ENCODE results near the gene PDE8B. TPM values are rescaled to one million over a fixed set of nuclear protein-coding genes. Genes with fewer than 3 reads are reported as not detected.

PDE8B gene
- total RNA-seq, 1 experiment from 2014 or later, result 1.8 TPM

DNA sequence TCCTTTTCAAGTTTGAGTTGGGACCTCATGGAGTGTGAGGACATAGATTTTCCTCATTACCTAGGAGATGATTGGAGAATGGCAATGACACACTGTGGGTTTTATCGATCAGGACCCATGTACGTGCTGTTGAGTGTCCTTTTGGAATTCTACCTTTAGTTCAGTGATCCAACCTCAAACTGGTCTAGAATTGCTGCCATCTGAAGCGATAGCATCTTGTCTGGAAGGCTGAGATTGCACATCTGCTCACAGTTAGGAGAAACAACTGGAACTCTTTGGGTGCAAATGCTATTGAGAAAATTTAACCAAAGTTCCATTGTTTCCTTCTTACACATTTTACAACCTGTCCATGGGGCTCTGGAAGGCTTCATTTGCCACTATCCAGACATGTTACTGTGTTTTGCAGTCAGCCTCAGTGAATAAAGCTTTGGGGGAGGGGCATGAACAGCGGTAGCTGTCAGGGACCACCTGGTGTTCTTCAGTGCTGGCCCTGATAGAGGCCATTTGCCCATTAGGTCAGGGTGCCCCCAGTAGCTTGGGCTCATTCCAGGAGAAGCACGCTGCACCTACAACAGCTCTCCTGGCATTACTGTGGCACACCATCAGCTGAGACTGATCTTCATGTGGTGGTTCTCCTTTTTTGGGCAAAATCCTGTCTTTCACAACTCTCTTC lies 123.1 kb downstream of the PDE8B start:
- BruUV-seq (replicated peaks), result no TSS peak
- POLR2A ChIA-PET (ENCODE audit: unreplicated experiment), result no interaction called here
- H3K9me2 ChIP-seq (ENCODE audit: insufficient read depth), result no peaks in the 10 kb centered on the region
- no peaks in the 10 kb centered on the region for H3K79me2 ChIP-seq (ENCODE audit: low read depth)
- TF ChIP-seq, protein P1, sequence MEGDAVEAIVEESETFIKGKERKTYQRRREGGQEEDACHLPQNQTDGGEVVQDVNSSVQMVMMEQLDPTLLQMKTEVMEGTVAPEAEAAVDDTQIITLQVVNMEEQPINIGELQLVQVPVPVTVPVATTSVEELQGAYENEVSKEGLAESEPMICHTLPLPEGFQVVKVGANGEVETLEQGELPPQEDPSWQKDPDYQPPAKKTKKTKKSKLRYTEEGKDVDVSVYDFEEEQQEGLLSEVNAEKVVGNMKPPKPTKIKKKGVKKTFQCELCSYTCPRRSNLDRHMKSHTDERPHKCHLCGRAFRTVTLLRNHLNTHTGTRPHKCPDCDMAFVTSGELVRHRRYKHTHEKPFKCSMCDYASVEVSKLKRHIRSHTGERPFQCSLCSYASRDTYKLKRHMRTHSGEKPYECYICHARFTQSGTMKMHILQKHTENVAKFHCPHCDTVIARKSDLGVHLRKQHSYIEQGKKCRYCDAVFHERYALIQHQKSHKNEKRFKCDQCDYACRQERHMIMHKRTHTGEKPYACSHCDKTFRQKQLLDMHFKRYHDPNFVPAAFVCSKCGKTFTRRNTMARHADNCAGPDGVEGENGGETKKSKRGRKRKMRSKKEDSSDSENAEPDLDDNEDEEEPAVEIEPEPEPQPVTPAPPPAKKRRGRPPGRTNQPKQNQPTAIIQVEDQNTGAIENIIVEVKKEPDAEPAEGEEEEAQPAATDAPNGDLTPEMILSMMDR (conservative IDR thresholded peaks at IDR 0.05), result no peak
- no peak for TF ChIP-seq EZH2 (IDR thresholded peaks at IDR 0.05; ENCODE audit: low read depth)
- H3K36me3 ChIP-seq (ENCODE audit: low read depth), result no peaks in the 10 kb centered on the region
- H3K27me3 ChIP-seq (ENCODE audit: insufficient read depth, low read depth), result no peaks in the 10 kb centered on the region
- H4K20me1 ChIP-seq (ENCODE audit: insufficient read depth), result no peaks in the 10 kb centered on the region
- no peaks in the 10 kb centered on the region for H3K4me1 ChIP-seq (replicated peaks; ENCODE audit: insufficient read depth)
- no peaks in the 10 kb centered on the region for H3K9me3 ChIP-seq (ENCODE audit: insufficient read depth, low read depth)
- no peak overlapping the region for H3K27ac ChIP-seq
- intact Hi-C loops (cut with micrococcal nuclease; ENCODE audit: unreplicated experiment), result no loop called here
- no peaks in the 10 kb centered on the region for H3F3A ChIP-seq (ENCODE audit: insufficient read depth, low read depth)
- CTCF ChIA-PET, result no interaction called here
- DNase-seq, result no peak
- H2AFZ ChIP-seq, result no peak overlapping the region
- no peak overlapping the region for H3K4me3 ChIP-seq
- no peak overlapping the region for H3K4me2 ChIP-seq

DNA sequence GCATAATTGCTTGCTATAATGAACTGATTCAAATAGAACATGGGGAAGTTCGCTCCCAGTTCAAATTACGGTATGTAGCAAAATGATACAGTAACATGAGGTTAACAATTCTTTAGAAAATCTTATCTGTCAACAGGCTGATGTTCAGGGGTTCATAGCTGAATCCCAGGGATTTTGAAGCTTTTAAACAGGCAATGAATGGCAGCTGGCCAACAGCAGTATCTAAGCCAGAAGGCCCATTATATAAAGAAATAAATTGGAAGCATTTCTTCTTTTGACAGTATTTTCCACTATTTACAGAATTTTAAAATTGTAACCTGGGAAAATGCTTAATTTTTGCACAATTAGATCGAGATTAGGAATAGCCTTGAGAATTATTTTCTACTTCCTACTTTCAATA lies 126.8 kb downstream of the PDE8B start:
- no peak overlapping the region for H3K4me3 ChIP-seq
- H2AFZ ChIP-seq, result no peak overlapping the region
- ChIA-PET CTCF (no interaction called here), POLR2A (ENCODE audit: unreplicated experiment) (no interaction called here)
- H3K79me2 ChIP-seq (ENCODE audit: low read depth), result no peaks in the 10 kb centered on the region
- no peaks in the 10 kb centered on the region for H3K36me3 ChIP-seq (ENCODE audit: low read depth)
- H3K9me2 ChIP-seq (ENCODE audit: insufficient read depth), result no peaks in the 10 kb centered on the region
- H3K4me1 ChIP-seq (replicated peaks; ENCODE audit: insufficient read depth), result no peaks in the 10 kb centered on the region
- H3K27ac ChIP-seq, result no peak overlapping the region
- no peak for DNase-seq
- H3K27me3 ChIP-seq (ENCODE audit: insufficient read depth, low read depth), result no peaks in the 10 kb centered on the region
- TF ChIP-seq EZH2 (IDR thresholded peaks at IDR 0.05; ENCODE audit: low read depth), result no peak
- TF ChIP-seq, protein P1 (conservative IDR thresholded peaks at IDR 0.05), result no peak
- no peaks in the 10 kb centered on the region for H3K9me3 ChIP-seq (ENCODE audit: insufficient read depth, low read depth)
- intact Hi-C loops (cut with micrococcal nuclease; ENCODE audit: unreplicated experiment), result no loop called here
- no peaks in the 10 kb centered on the region for H4K20me1 ChIP-seq (ENCODE audit: insufficient read depth)
- no TSS peak for BruUV-seq (replicated peaks)
- H3F3A ChIP-seq (ENCODE audit: insufficient read depth, low read depth), result no peaks in the 10 kb centered on the region
- H3K4me2 ChIP-seq, result no peak overlapping the region

DNA sequence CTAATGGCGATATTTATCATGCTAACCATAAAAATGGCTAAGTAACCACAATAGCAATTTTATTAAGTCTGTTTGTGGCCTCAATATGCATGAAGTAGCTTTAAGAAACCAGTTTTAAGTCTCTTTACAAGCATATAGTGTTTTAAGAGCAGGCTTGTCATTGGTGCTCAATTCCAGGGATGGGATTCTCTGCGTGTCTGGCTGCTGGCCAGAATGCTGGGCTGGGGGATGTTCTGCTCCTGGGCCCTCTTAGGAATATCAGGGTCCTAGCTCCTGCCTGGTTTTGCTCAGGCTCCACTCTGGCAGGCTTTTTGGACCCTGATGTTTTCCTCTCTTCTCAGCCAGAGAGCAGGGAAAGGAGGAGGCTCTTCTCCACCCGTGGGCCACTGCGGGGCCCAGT lies 127.2 kb downstream of the PDE8B start:
- no peak overlapping the region for H2AFZ ChIP-seq
- TF ChIP-seq, protein P1 (conservative IDR thresholded peaks at IDR 0.05), result no peak
- no peak for TF ChIP-seq EZH2 (IDR thresholded peaks at IDR 0.05; ENCODE audit: low read depth)
- no peaks in the 10 kb centered on the region for H3K27me3 ChIP-seq (ENCODE audit: insufficient read depth, low read depth)
- ChIA-PET CTCF (no interaction called here), POLR2A (ENCODE audit: unreplicated experiment) (no interaction called here)
- H3K4me1 ChIP-seq (replicated peaks; ENCODE audit: insufficient read depth), result no peaks in the 10 kb centered on the region
- H3K9me2 ChIP-seq (ENCODE audit: insufficient read depth), result no peaks in the 10 kb centered on the region
- no peaks in the 10 kb centered on the region for H4K20me1 ChIP-seq (ENCODE audit: insufficient read depth)
- no peak for DNase-seq
- no peak overlapping the region for H3K27ac ChIP-seq
- no peaks in the 10 kb centered on the region for H3K9me3 ChIP-seq (ENCODE audit: insufficient read depth, low read depth)
- no TSS peak for BruUV-seq (replicated peaks)
- H3K4me3 ChIP-seq, result no peak overlapping the region
- no peaks in the 10 kb centered on the region for H3F3A ChIP-seq (ENCODE audit: insufficient read depth, low read depth)
- H3K4me2 ChIP-seq, result no peak overlapping the region
- intact Hi-C loops (cut with micrococcal nuclease; ENCODE audit: unreplicated experiment), result no loop called here
- no peaks in the 10 kb centered on the region for H3K79me2 ChIP-seq (ENCODE audit: low read depth)
- H3K36me3 ChIP-seq (ENCODE audit: low read depth), result no peaks in the 10 kb centered on the region
